Keratinocyte (primary cell): ENCODE results near the gene RNU6-7.

ENCODE experiments used
- EZH2 ChIP-seq: IDR thresholded peaks from one replicate; pipeline ENCODE4 v1.6.1; 2012; ENCODE audit warnings: inconsistent platforms, mild to moderate bottlenecking, low read length, moderate library complexity
- TF ChIP-seq, protein P1 (sequence below), 3 experiments: IDR thresholded peaks in 1 of 3; conservative IDR thresholded peaks in 1 of 3; optimal IDR thresholded peaks in 1 of 3; 2 replicates in 2 of 3; 3 replicates in 1 of 3; pipeline versions ENCODE3 to v1.5.1; 2011; ENCODE audit warnings: low read length in 3 of 3, mild to moderate bottlenecking in 3 of 3, moderate library complexity in 2 of 3, control low read depth in 1 of 3, inconsistent platforms in 1 of 3; ENCODE audit not compliant: insufficient read depth in 2 of 3; ENCODE audit errors: extremely low read depth in 1 of 3

DNA sequence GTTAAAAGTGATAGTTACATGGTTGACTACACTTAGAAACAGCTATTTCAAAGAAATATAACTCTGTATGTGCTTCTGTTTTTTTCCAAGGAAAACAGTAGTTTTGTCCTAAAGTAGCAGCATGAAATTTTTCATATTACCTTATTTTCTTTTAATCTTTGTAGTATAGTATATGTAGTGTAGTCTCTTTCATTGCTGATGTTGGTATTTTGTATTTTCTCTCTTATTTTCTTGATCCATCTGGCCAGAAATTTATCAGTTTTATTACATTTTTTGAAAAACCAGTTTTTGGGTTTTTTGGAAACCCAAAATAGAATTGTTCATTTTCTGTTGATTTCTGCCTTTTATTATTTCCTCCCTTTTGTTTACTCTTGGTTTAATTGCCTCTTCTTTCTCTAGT lies 7.6 kb downstream of the RNU6-7 start:
- TF ChIP-seq, protein P1, sequence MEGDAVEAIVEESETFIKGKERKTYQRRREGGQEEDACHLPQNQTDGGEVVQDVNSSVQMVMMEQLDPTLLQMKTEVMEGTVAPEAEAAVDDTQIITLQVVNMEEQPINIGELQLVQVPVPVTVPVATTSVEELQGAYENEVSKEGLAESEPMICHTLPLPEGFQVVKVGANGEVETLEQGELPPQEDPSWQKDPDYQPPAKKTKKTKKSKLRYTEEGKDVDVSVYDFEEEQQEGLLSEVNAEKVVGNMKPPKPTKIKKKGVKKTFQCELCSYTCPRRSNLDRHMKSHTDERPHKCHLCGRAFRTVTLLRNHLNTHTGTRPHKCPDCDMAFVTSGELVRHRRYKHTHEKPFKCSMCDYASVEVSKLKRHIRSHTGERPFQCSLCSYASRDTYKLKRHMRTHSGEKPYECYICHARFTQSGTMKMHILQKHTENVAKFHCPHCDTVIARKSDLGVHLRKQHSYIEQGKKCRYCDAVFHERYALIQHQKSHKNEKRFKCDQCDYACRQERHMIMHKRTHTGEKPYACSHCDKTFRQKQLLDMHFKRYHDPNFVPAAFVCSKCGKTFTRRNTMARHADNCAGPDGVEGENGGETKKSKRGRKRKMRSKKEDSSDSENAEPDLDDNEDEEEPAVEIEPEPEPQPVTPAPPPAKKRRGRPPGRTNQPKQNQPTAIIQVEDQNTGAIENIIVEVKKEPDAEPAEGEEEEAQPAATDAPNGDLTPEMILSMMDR (optimal IDR thresholded peaks at IDR 0.05 in 1 of 3, IDR thresholded peaks at IDR 0.05 in 1 of 3, conservative IDR thresholded peaks at IDR 0.05 in 1 of 3; ENCODE audit: extremely low read depth in 1 of 3, insufficient read depth in 2 of 3, low read length in 3 of 3) = no peak
- no peak for TF ChIP-seq EZH2
